ENCODE results near the gene DYSF. TPM values are rescaled to one million over a fixed set of nuclear protein-coding genes. Genes with fewer than 3 reads are reported as not detected.
A peak's percentile ranks its signal among the peaks of the same experiment; 100 is the strongest.

Gene DYSF
- total and polyA plus RNA-seq, 2 donors from 2014 or later: 11.3 to 19.8 TPM

GRCh38 chr2:71466301-71467179, 13.2 kb downstream of the DYSF start:
- peak overlapping the region in 2 of 3 donors; percentile 5 to 55 for H3K9ac ChIP-seq (ENCODE audit: low read length in 3 of 3)
- peaks cover 17% of the 10 kb centered on the region for H3K27me3 ChIP-seq (ENCODE audit: control insufficient read depth, insufficient read depth, low read length)
- TF ChIP-seq CTCF (IDR thresholded peaks at IDR 0.05; ENCODE audit: borderline replicate concordance, extremely low read depth, insufficient read depth): no peak
- H3K36me3 ChIP-seq (ENCODE audit: control insufficient read depth in 2 of 3, insufficient read depth in 3 of 3, low read length in 3 of 3): no peaks in the 10 kb centered on the region
- no peak overlapping the region for H3K27ac ChIP-seq (ENCODE audit: low read depth in 2 of 2, low read length in 2 of 2)
- no peaks in the 10 kb centered on the region for H3K9me3 ChIP-seq (ENCODE audit: control insufficient read depth in 2 of 3, insufficient read depth in 1 of 3, low read length in 3 of 3)
- FAIRE-seq (no peak), DNase-seq (peak; percentile 73 to 82 (median 76))
- H3K4me1 ChIP-seq (ENCODE audit: control insufficient read depth in 2 of 3, insufficient read depth in 2 of 3, low read depth in 1 of 3, low read length in 3 of 3): no peaks in the 10 kb centered on the region
- intact Hi-C loops (cut with DNase I): no loop called here
- peak overlapping the region; percentile 14 to 80 (median 63) for H3K4me3 ChIP-seq (ENCODE audit: low read length in 3 of 3)

GRCh38 chr2:71467180-71467815, 13.9 kb downstream of the DYSF start:
- no peak for DNase-seq
- Histone ChIP-seq H3K4me1 (ENCODE audit: control insufficient read depth in 2 of 3, insufficient read depth in 2 of 3, low read depth in 1 of 3, low read length in 3 of 3) (no peaks in the 10 kb centered on the region), H3K9ac (ENCODE audit: low read length in 3 of 3) (peak overlapping the region in 1 of 3 donors; percentile 5), H3K4me3 (ENCODE audit: low read length in 3 of 3) (peak overlapping the region; percentile 14 to 80 (median 63)), H3K9me3 (ENCODE audit: control insufficient read depth in 2 of 3, insufficient read depth in 1 of 3, low read length in 3 of 3) (no peaks in the 10 kb centered on the region), H3K27ac (ENCODE audit: low read depth in 2 of 2, low read length in 2 of 2) (no peak overlapping the region), H3K27me3 (ENCODE audit: control insufficient read depth, insufficient read depth, low read length) (peaks cover 17% of the 10 kb centered on the region), H3K36me3 (ENCODE audit: control insufficient read depth in 2 of 3, insufficient read depth in 3 of 3, low read length in 3 of 3) (no peaks in the 10 kb centered on the region)
- TF ChIP-seq CTCF (IDR thresholded peaks at IDR 0.05; ENCODE audit: borderline replicate concordance, extremely low read depth, insufficient read depth): no peak
- no peak for FAIRE-seq
- intact Hi-C loops (cut with DNase I): no loop called here

- Histone ChIP-seq H3K9ac (ENCODE audit: low read length in 3 of 3) (no peak overlapping the region), H3K27ac (ENCODE audit: low read depth in 2 of 2, low read length in 2 of 2) (no peak overlapping the region), H3K27me3 (ENCODE audit: control insufficient read depth, insufficient read depth, low read length) (peaks cover 17% of the 10 kb centered on the region), H3K9me3 (ENCODE audit: control insufficient read depth in 2 of 3, insufficient read depth in 1 of 3, low read length in 3 of 3) (no peaks in the 10 kb centered on the region), H3K4me1 (ENCODE audit: control insufficient read depth in 2 of 3, insufficient read depth in 2 of 3, low read depth in 1 of 3, low read length in 3 of 3) (no peaks in the 10 kb centered on the region), H3K36me3 (ENCODE audit: control insufficient read depth in 2 of 3, insufficient read depth in 3 of 3, low read length in 3 of 3) (no peaks in the 10 kb centered on the region), H3K4me3 (ENCODE audit: low read length in 3 of 3) (peak overlapping the region in 1 of 3 donors; percentile 63)
- no peak for DNase-seq
- intact Hi-C loops (cut with DNase I): no loop called here
- no peak for TF ChIP-seq CTCF (IDR thresholded peaks at IDR 0.05; ENCODE audit: borderline replicate concordance, extremely low read depth, insufficient read depth)
- FAIRE-seq: no peak
These were observed 15.1 kb downstream of the DYSF start for GRCh38 chr2:71468279-71469015.

Data from kidney (tissue), 14 donors.